ENCODE data around the gene CPA5. TPM values are rescaled to one million over a fixed set of nuclear protein-coding genes. Genes with fewer than 3 reads are reported as not detected.

Gene CPA5
- total and polyA plus RNA-seq, 7 donors: 0.42 to 5.2 (median 1.0) TPM; not detected in 1

DNA sequence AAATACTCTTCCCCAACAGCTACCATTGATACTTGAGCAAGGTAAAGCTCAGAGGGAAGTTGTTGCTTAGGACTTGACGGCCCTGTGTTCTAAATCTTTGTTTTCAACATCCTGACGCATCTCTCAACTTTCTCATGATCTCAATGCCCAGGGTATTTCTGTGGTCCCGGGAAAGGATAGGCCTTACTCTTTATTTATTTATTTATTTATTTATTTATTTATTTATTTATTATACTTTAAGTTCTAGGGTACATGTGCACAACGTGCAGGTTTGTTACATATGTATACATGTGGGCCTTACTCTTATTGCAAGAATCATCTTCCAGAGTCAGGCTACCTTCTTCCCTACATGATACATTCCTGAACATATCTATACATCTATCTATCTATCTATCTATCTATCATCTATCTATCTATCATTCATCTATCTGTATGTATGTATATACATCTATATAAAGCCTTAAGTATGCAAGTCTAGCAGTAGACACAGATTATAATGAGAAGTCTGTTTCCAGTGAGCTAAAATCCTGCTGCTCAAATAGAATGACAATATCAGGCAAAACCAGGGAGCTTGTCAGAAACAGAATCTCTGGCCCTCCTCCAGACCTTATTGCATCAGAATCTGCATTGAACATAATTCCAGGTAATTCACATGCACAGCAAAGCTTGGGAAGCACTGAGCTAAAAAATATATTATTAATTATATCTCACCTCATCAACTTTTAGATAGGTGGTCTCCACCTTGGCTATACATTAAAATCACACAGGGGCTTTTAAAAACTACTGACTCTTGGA lies 12.2 kb upstream of the CPA5 start:
- TF ChIP-seq, protein P1, sequence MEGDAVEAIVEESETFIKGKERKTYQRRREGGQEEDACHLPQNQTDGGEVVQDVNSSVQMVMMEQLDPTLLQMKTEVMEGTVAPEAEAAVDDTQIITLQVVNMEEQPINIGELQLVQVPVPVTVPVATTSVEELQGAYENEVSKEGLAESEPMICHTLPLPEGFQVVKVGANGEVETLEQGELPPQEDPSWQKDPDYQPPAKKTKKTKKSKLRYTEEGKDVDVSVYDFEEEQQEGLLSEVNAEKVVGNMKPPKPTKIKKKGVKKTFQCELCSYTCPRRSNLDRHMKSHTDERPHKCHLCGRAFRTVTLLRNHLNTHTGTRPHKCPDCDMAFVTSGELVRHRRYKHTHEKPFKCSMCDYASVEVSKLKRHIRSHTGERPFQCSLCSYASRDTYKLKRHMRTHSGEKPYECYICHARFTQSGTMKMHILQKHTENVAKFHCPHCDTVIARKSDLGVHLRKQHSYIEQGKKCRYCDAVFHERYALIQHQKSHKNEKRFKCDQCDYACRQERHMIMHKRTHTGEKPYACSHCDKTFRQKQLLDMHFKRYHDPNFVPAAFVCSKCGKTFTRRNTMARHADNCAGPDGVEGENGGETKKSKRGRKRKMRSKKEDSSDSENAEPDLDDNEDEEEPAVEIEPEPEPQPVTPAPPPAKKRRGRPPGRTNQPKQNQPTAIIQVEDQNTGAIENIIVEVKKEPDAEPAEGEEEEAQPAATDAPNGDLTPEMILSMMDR (IDR thresholded peaks at IDR 0.05): no peak
- intact Hi-C loops (cut with DNase I): no loop called here
- WGBS, 3 donors: 92 to 95% (median 93%) methylated on average over 4 of the region's 4 CpGs

DNA sequence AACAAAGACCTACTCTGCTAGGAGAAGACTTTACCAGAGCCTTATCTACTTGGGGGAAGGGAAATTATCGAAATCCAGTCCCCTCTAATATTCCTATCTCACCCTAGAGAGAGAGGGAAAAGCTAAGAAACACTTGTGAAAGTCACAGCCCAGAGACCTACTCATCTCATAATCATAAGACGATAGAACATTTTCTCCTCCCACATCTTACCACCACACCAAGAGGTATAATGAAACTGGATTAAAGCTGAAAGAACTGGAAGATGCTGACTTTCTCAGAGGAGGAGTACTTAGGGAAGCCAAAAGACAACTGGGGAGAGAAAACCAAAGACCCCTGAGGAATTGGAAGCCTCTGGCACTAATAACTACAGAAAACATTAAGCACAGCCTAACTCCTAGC lies 10.8 kb upstream of the CPA5 start:
- intact Hi-C loops (cut with DNase I): no loop called here
- Histone ChIP-seq H3K27ac (no peak overlapping the region), H3K4me3 (no peak overlapping the region), H3K9me3 (no peaks in the 10 kb centered on the region), H3K4me1 (no peaks in the 10 kb centered on the region), H3K27me3 (ENCODE audit: insufficient read depth in 3 of 3, low read length in 2 of 3) (no peaks in the 10 kb centered on the region), H3K36me3 (ENCODE audit: insufficient read depth in 1 of 2, low read depth in 1 of 2) (no peaks in the 10 kb centered on the region)
- WGBS, 3 donors: 83 to 90% (median 88%) methylated on average over 2 of the region's 2 CpGs
- no peak for ATAC-seq
- TF ChIP-seq, protein P1 (IDR thresholded peaks at IDR 0.05): no peak
- no peak for DNase-seq

More for the DNA sequence above, 12.2 kb upstream of the CPA5 start:
- no peak overlapping the region for H3K27ac ChIP-seq
- no peaks in the 10 kb centered on the region for H3K4me1 ChIP-seq
- DNase-seq (no peak), ATAC-seq (no peak)
- no peaks in the 10 kb centered on the region for H3K36me3 ChIP-seq (ENCODE audit: insufficient read depth in 1 of 2, low read depth in 1 of 2)
- no peaks in the 10 kb centered on the region for H3K9me3 ChIP-seq
- H3K27me3 ChIP-seq (ENCODE audit: insufficient read depth in 3 of 3, low read length in 2 of 3): no peaks in the 10 kb centered on the region
- H3K4me3 ChIP-seq: no peak overlapping the region

DNA sequence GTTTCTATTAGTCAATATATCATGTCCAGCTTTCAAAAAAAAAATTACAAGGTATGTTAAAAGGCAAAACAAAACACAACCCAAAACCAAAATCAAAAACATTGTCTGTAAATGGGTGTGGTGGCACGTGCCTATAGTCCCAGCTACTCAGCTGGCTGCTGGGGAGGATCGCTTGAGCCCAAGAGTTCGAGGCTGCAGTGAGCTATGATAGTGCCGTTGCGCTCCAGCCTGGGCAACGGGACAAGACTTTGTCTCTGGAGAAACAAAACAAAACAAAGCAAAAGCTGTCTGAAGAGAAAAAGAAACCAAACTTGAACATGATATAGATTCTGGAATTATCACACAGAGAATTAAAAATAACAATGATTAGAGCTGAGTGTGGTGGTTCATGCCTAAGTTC lies 10.3 kb upstream of the CPA5 start:
- intact Hi-C loops (cut with DNase I): no loop called here
- TF ChIP-seq, protein P1 (IDR thresholded peaks at IDR 0.05): no peak
- Histone ChIP-seq H3K27ac (no peak overlapping the region), H3K4me1 (no peaks in the 10 kb centered on the region), H3K9me3 (no peaks in the 10 kb centered on the region), H3K27me3 (ENCODE audit: insufficient read depth in 3 of 3, low read length in 2 of 3) (no peaks in the 10 kb centered on the region), H3K4me3 (no peak overlapping the region), H3K36me3 (ENCODE audit: insufficient read depth in 1 of 2, low read depth in 1 of 2) (no peaks in the 10 kb centered on the region)
- 26 to 35% (median 30%) methylated on average over 6 of the region's 6 CpGs for WGBS, 3 donors
- no peak for DNase-seq
- ATAC-seq: no peak

- 81 to 84% (median 82%) methylated on average over 6 of the region's 6 CpGs for WGBS, 3 donors
- TF ChIP-seq, protein P1 (IDR thresholded peaks at IDR 0.05): no peak
- no peaks in the 10 kb centered on the region for H3K4me1 ChIP-seq
- H3K4me3 ChIP-seq: no peak overlapping the region
- H3K9me3 ChIP-seq: peaks cover 8% of the 10 kb centered on the region
- H3K27ac ChIP-seq: no peak overlapping the region
- H3K36me3 ChIP-seq (ENCODE audit: insufficient read depth in 1 of 2, low read depth in 1 of 2): no peaks in the 10 kb centered on the region
- H3K27me3 ChIP-seq (ENCODE audit: insufficient read depth in 3 of 3, low read length in 2 of 3): no peaks in the 10 kb centered on the region
- no peak for DNase-seq
- ATAC-seq: no peak
- intact Hi-C loops (cut with DNase I): no loop called here
Measured at GRCh38 chr7:130337410-130337971, 7.1 kb upstream of the CPA5 start.
